NCI-H1436 treated with DMSO at 0.1 percent for 48 hours (cell line): Measurements from ENCODE around the gene PLXNA2.
A peak's percentile ranks its signal among the peaks of the same experiment; 100 is the strongest.

Experiments
- DNase-seq: peaks from one replicate; lab custom pipeline; 2025; lab: John Stamatoyannopoulos, UW

PLXNA2 gene

DNA sequence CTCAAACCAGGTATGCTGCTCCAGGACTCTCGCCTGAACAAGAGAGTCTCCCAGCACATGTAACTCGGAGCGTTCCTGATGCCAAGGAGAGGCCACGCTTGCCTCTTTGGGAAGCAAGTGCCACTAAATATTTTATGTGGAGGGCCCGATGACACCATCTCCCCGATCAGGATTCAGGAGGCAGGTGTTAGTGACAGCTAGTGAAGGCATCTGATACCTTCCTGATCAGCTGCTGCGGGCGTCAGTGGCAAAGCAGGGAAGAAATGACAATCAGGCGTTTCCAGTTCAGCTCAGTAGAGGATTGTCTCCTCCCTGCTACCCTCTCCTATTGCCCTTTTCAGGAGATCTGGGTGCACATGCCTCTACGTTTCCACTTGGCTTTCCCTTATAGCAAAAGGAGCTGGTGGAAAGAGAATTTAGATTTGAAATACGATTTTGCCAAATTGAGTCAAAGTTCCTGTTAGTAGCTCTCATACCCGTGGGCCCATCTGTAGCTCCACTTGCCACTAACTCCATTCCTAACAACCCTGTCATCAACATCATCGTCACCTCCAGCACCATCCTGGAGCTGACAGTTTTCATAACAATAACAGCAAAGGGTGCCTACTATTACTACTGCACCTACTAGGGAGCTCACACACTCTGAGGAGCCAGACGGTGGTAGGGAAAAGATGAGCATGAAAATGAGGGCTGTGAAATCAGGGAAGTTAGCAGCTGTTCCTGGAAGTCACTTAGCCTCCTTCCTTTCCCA is 21.6 kb downstream of the PLXNA2 start:
- no peak for DNase-seq

GRCh38 chr1:208221291-208221622 is 22.9 kb downstream of the PLXNA2 start:
- DNase-seq = no peak

- DNase-seq = no peak
Measured at GRCh38 chr1:208219659-208220282, 24.4 kb downstream of the PLXNA2 start.

DNA sequence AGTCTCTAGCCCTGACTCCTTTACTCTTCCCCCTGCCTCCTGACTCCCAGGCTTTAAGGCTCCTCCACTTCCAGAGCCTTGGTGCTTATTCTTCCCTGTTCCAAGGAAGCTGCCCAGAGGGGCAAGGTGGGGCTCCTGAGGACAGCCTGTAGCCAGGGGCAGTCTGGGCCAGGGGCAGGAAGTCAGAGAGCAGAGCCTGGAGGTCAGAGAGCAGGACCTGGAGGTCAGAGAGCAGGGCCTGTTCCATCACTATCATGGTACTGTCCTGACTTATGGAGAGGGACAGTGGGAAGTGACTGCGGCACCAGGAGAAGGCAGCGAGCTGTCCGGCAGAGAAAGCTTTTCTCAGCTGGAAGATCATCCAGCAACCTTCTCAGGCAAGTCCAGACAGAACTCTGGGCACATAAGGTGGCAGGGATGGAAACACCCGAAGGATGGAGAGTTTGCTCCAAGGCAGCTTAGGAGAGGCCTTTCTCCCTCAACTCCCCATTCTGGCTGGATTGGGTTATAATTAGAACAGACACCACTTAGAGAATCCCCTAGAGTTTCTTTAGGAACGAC is 25.0 kb downstream of the PLXNA2 start:
- no peak for DNase-seq

- DNase-seq = no peak
Measured at GRCh38 chr1:208218237-208219097, 25.7 kb downstream of the PLXNA2 start.

DNA sequence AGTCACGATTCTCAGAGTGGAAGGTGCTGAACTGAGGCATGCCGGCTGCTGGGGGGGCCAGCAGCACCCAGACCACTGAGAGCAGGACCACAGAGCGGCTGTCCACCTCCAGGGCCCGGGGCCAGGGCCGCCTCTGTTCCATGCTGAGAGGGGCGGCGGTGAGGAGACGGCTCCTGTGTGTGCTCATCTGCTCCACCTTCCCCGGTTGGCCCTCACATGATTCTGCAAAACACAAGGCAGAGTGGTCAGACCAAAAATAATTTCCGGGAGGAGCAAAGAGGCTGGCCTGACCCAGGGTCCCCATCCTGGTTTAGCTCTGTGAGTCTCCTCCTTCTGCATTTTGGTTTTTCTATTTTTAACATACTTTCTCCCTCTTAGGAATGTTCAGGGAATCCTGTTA is 26.4 kb downstream of the PLXNA2 start:
- no peak for DNase-seq

DNA sequence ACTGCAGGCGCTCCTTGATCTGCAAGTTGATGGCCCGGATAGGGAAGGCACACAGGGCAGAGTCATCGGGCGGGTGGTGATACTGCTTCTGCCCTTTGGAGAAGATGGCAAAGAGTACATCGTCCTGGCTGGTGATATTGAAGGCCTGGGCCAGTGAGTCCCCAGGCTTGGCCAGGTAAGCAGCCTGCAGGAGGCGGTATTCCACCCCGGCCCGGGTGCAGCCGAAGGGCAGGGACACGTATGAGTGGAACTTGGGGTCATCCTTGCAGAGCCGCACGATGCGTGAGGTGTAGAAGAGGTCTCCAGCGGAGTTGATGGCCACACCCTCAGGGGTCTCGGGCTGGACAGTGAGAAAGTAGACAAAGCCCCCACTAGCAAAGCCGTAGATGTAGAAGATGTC is 27.4 kb downstream of the PLXNA2 start:
- DNase-seq = no peak

DNA sequence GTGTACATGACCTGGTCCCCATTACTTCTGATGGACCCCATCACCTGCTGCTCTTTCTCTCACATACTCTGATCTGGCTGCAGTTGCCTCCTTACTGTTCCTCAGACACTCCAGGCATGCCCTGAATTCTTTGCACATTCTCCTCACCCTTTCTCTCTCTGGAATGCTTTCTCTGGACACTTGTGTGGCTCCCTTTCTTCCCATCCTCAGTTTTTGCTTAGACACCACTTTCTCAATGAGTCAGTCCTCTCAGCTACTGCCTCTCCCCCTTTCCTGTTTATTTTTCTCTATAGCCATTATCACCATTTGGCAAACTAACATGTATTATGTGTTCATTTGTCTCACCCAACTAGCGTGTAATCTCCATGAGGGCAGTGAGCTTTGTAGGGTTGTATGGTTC is 28.1 kb downstream of the PLXNA2 start:
- DNase-seq = no peak

DNA sequence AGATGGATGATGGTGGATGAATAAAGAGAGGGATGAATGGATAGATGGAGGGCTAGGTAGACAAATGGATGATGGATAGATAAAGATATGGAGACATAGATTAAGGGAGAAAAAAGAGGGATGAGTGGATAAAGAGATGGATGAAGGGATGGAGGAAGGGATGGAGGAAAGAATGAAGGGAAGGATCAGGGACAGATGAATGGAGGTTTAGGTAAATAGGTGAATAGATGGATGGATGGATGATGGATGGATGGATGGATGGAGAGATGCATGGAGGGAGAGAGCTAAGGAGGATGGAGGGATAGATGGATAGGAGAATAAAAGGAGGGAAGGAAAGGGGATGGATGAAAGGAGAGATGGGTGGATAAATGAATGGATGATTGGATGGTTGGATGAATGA is 28.8 kb downstream of the PLXNA2 start:
- DNase-seq = no peak

DNA sequence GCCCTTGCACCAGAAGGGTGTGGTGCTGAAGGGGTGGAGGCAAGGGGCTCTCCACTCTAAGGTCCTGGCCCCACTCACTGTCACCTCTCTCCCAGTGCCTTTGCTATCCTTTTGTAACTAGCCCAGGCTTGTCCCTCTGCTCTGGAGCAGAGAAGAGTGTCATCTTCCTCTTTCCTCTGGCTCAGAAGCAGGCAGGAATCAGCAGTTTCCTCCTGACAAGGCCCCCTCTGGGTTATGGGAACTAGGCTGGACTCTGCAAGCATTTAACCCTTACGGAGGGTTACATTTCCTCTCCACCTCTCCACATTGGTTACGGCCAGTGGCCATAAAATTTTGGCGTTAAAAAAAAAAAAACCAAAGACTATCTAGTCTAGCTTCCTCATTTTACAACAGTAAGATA is 30.4 kb downstream of the PLXNA2 start:
- DNase-seq = no peak

GRCh38 chr1:208212893-208213292 is 31.3 kb downstream of the PLXNA2 start:
- DNase-seq = no peak

- no peak for DNase-seq
Measured at GRCh38 chr1:208211921-208212843, 32.0 kb downstream of the PLXNA2 start.

GRCh38 chr1:208209896-208210589 is 34.1 kb downstream of the PLXNA2 start:
- no peak for DNase-seq

DNA sequence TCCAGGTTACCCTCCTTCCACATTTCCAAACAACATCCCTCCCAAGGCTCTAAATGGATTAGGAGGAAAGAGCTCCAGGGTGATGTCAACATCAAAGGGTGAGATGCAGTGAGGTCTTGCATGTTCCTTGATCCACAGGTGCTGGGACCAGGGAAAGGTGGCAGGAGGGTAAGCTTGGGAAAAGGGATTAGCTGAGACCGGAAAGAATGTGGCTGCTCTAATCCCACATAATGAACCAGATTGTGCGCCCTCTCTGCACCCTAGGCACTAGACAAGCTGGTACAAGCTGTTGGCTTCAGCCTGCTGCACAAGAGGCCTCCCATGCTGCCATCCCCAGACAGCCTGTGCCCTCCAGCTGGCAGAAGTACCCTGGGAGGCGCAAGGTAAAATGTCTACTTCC is 34.9 kb downstream of the PLXNA2 start:
- no peak for DNase-seq

DNA sequence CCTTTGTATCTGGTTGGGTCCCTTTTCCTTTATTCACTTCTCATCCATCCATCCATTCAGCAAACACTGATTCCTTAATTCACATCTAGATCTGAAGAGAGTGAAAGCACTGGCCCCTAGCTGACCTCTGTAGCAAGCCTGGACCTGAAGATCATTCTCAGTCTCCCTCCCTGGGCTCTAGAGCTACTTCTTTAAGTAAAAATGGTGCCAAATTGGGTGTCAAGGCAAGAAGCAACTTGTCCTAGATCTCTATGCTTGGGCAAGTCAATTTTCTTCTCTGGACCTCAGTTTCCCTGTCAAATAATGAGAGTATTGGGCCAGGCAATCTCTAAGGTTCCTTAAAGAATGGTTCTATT is 36.1 kb downstream of the PLXNA2 start:
- no peak for DNase-seq

- DNase-seq = no peak
Measured at GRCh38 chr1:208207388-208208131, 36.6 kb downstream of the PLXNA2 start.

- DNase-seq = peak; percentile 73
Measured at GRCh38 chr1:208206092-208206698, 38.0 kb downstream of the PLXNA2 start.

- no peak for DNase-seq
Measured at GRCh38 chr1:208205216-208206013, 38.8 kb downstream of the PLXNA2 start.

DNA sequence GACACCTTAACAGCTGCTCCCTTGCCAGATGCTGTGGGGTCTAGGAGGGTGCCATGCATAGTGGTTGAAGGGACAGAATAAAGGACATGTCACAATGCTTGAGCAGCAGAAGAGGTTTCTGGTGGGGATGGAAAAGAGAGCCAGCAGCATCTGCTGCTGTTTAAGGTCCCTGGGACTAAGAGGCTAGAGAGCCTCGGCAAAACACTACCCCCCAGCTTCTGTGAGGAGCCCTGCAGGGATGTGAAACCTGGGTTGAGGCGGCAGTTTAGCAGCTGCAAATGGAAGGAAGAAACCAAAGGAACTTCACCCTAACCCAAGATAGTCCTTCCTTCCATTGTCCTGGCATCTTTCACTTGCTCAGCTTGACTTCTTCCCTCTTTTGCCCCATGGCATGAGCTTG is 39.4 kb downstream of the PLXNA2 start:
- DNase-seq = no peak
